SJSA1 (cell line): Measurements from ENCODE around the gene DLGAP1. TPM values are rescaled to one million over a fixed set of nuclear protein-coding genes. Genes with fewer than 3 reads are reported as not detected.
"Not testable (repeated sequence)": the region's sequence is repeated elsewhere in the genome, so short reads cannot be mapped to it uniquely, and the experiment has no call there.

Source experiments
- DNase-seq, 2 experiments: peaks; one replicate each; pipeline ENCODE4 v3.0.0-alpha.2; 2015 to 2020; ENCODE audit warnings: low spot score in 2 of 2, low read depth in 1 of 2
- H3K27ac ChIP-seq: fragments of 250-450 bp; sonication (Bioruptor Pico); 2 replicates; pipeline ENCODE4 v1.5.1; 2020; ENCODE audit warnings: mild to moderate bottlenecking, moderate library complexity
- H3K27me3 ChIP-seq: fragments of 250-450 bp; sonication (Bioruptor Pico); replicated peaks from 2 replicates; pipeline ENCODE4 v1.5.1; 2020; ENCODE audit warnings: mild to moderate bottlenecking, moderate library complexity
- H3K36me3 ChIP-seq: fragments of 250-450 bp; sonication (Bioruptor Pico); 2 replicates; pipeline ENCODE4 v1.5.1; 2020; ENCODE audit warnings: mild to moderate bottlenecking
- H3K4me1 ChIP-seq: fragments of 250-450 bp; sonication (Bioruptor Pico); replicated peaks from 2 replicates; pipeline ENCODE4 v1.6.1; 2021; ENCODE audit warnings: mild to moderate bottlenecking
- H3K4me3 ChIP-seq: fragments of 250-450 bp; sonication (Bioruptor Pico); 2 replicates; pipeline ENCODE4 v1.5.1; 2020; ENCODE audit warnings: mild to moderate bottlenecking
- H3K9me3 ChIP-seq: fragments of 250-450 bp; sonication (Bioruptor Pico); replicated peaks from 2 replicates; pipeline ENCODE4 v1.5.1; 2020; ENCODE audit warnings: mild to moderate bottlenecking
- total RNA-seq: library from RNA; depleted of rRNA; stranded (reverse); fragments of >200 nt; shearing (Covaris generic); gene quantifications from 2 replicates; pipeline ENCODE4 v1.2.3, GENCODE V29; 2014

The DLGAP1 gene
- total RNA-seq, 1 experiment from 2014 or later: not detected

- H3K4me1 ChIP-seq, H3K4me3 ChIP-seq, H3K36me3 ChIP-seq, H3K27ac ChIP-seq, DNase-seq, H3K27me3 ChIP-seq, H3K9me3 ChIP-seq: not testable (repeated sequence)
These were observed 983.0 kb downstream of the DLGAP1 start for GRCh38 chr18:3472121-3472520.

- Histone ChIP-seq H3K36me3 (no peaks in the 10 kb centered on the region), H3K4me1 (peaks cover 7% of the 10 kb centered on the region; the same call in 1 of the 2 replicates), H3K27ac (no peak overlapping the region), H3K9me3 (no peaks in the 10 kb centered on the region), H3K4me3 (no peak overlapping the region), H3K27me3 (no peaks in the 10 kb centered on the region)
- DNase-seq: no peak
These were observed 983.9 kb downstream of the DLGAP1 start for GRCh38 chr18:3471141-3471648.

- H3K27me3 ChIP-seq: no peaks in the 10 kb centered on the region
- H3K4me1 ChIP-seq: peaks cover 9% of the 10 kb centered on the region; the same call in 1 of the 2 replicates
- no peaks in the 10 kb centered on the region for H3K9me3 ChIP-seq
- no peak overlapping the region for H3K4me3 ChIP-seq
- DNase-seq: no peak
- no peaks in the 10 kb centered on the region for H3K36me3 ChIP-seq
- H3K27ac ChIP-seq: no peak overlapping the region
These were observed 986.3 kb downstream of the DLGAP1 start for GRCh38 chr18:3468833-3469232.

GRCh38 chr18:3468066-3468705 is 986.9 kb downstream of the DLGAP1 start:
- H3K4me1 ChIP-seq: peaks cover 9% of the 10 kb centered on the region; the same call in 1 of the 2 replicates
- no peak overlapping the region for H3K4me3 ChIP-seq
- DNase-seq: no peak
- H3K27me3 ChIP-seq: no peaks in the 10 kb centered on the region
- H3K9me3 ChIP-seq: no peaks in the 10 kb centered on the region
- H3K27ac ChIP-seq: no peak overlapping the region
- no peaks in the 10 kb centered on the region for H3K36me3 ChIP-seq

GRCh38 chr18:3466872-3467271 is 988.2 kb downstream of the DLGAP1 start:
- Histone ChIP-seq H3K4me3 (no peak overlapping the region), H3K27ac (no peak overlapping the region), H3K9me3 (no peaks in the 10 kb centered on the region), H3K27me3 (no peaks in the 10 kb centered on the region), H3K36me3 (no peaks in the 10 kb centered on the region), H3K4me1 (peaks cover 17% of the 10 kb centered on the region; the same call in 1 of the 2 replicates)
- DNase-seq: no peak

- H3K4me3 ChIP-seq: no peak overlapping the region
- no peaks in the 10 kb centered on the region for H3K9me3 ChIP-seq
- H3K27ac ChIP-seq: no peak overlapping the region
- H3K27me3 ChIP-seq: no peaks in the 10 kb centered on the region
- H3K4me1 ChIP-seq: peaks cover 17% of the 10 kb centered on the region; the same call in 1 of the 2 replicates
- DNase-seq: no peak
- H3K36me3 ChIP-seq: peaks cover under 1% of the 10 kb centered on the region; the same call in 1 of the 2 replicates
These were observed 989.1 kb downstream of the DLGAP1 start for GRCh38 chr18:3466045-3466444.

GRCh38 chr18:3463051-3463450 is 992.1 kb downstream of the DLGAP1 start:
- no peak for DNase-seq
- Histone ChIP-seq H3K4me1 (peaks cover 33% of the 10 kb centered on the region), H3K9me3 (no peaks in the 10 kb centered on the region), H3K27ac (no peak overlapping the region), H3K4me3 (no peak overlapping the region), H3K27me3 (no peaks in the 10 kb centered on the region), H3K36me3 (peaks cover 27% of the 10 kb centered on the region)

- no peak overlapping the region for H3K27ac ChIP-seq
- peaks cover 38% of the 10 kb centered on the region for H3K36me3 ChIP-seq
- no peaks in the 10 kb centered on the region for H3K9me3 ChIP-seq
- no peak for DNase-seq
- H3K4me3 ChIP-seq: no peak overlapping the region
- peaks cover 34% of the 10 kb centered on the region for H3K4me1 ChIP-seq
- no peaks in the 10 kb centered on the region for H3K27me3 ChIP-seq
These were observed 993.4 kb downstream of the DLGAP1 start for GRCh38 chr18:3461704-3462103.

- Histone ChIP-seq H3K27me3 (no peaks in the 10 kb centered on the region), H3K9me3 (no peaks in the 10 kb centered on the region), H3K4me3 (no peak overlapping the region), H3K27ac (no peak overlapping the region), H3K36me3 (peaks cover 46% of the 10 kb centered on the region), H3K4me1 (peaks cover 35% of the 10 kb centered on the region)
- DNase-seq: no peak
These were observed 994.2 kb downstream of the DLGAP1 start for GRCh38 chr18:3460823-3461398.

GRCh38 chr18:3458952-3459853 is 995.9 kb downstream of the DLGAP1 start:
- H3K27ac ChIP-seq: peak overlapping the region; percentile 22; the same call in 1 of the 2 replicates
- peaks cover 50% of the 10 kb centered on the region for H3K36me3 ChIP-seq
- DNase-seq: no peak

GRCh38 chr18:3458378-3458777 is 996.7 kb downstream of the DLGAP1 start:
- no peaks in the 10 kb centered on the region for H3K9me3 ChIP-seq
- H3K27ac ChIP-seq: peak overlapping the region; percentile 22; the same call in 1 of the 2 replicates
- peaks cover 51% of the 10 kb centered on the region for H3K4me1 ChIP-seq
- no peak overlapping the region for H3K4me3 ChIP-seq
- H3K36me3 ChIP-seq: peaks cover 50% of the 10 kb centered on the region
- DNase-seq: no peak
- no peaks in the 10 kb centered on the region for H3K27me3 ChIP-seq

More at GRCh38 chr18:3458952-3459853, 995.9 kb downstream of the DLGAP1 start:
- peaks cover 48% of the 10 kb centered on the region for H3K4me1 ChIP-seq
- no peaks in the 10 kb centered on the region for H3K27me3 ChIP-seq
- no peak overlapping the region for H3K4me3 ChIP-seq
- H3K9me3 ChIP-seq: no peaks in the 10 kb centered on the region

GRCh38 chr18:3457261-3457724 is 997.8 kb downstream of the DLGAP1 start:
- no peaks in the 10 kb centered on the region for H3K9me3 ChIP-seq
- DNase-seq: no peak
- H3K36me3 ChIP-seq: peaks cover 50% of the 10 kb centered on the region
- H3K27ac ChIP-seq: no peak overlapping the region
- H3K4me1 ChIP-seq: peaks cover 56% of the 10 kb centered on the region
- H3K4me3 ChIP-seq: no peak overlapping the region
- no peaks in the 10 kb centered on the region for H3K27me3 ChIP-seq

GRCh38 chr18:3456686-3457069 is 998.4 kb downstream of the DLGAP1 start:
- no peaks in the 10 kb centered on the region for H3K27me3 ChIP-seq
- DNase-seq: no peak
- no peak overlapping the region for H3K27ac ChIP-seq
- H3K4me1 ChIP-seq: peaks cover 52% of the 10 kb centered on the region
- H3K36me3 ChIP-seq: peaks cover 56% of the 10 kb centered on the region
- no peaks in the 10 kb centered on the region for H3K9me3 ChIP-seq
- H3K4me3 ChIP-seq: no peak overlapping the region
